Immature natural killer cell (primary cell): ENCODE data around the gene G6PC3. TPM values are rescaled to one million over a fixed set of nuclear protein-coding genes. Genes with fewer than 3 reads are reported as not detected.
"Not testable (repeated sequence)": the region's sequence is repeated elsewhere in the genome, so short reads cannot be mapped to it uniquely, and the experiment has no call there.

Experiments
- DNase-seq, 3 donors: peaks; one replicate each; pipeline ENCODE4 v3.0.0; 2022; ENCODE audit warnings: mixed read lengths in 1 of 3
- H3K27ac Mint-ChIP-seq, 6 donors: one replicate each; pipeline ENCODE4 v1.8.0; 2020; ENCODE audit warnings: mixed read lengths in 6 of 6, mild to moderate bottlenecking in 5 of 6, inconsistent platforms in 4 of 6, moderate library complexity in 3 of 6
- H3K27me3 Mint-ChIP-seq, 3 donors: one replicate each; pipeline ENCODE4 v1.8.0; 2020 to 2021; ENCODE audit warnings: low read depth in 3 of 3, mild to moderate bottlenecking in 3 of 3, mixed read lengths in 3 of 3, moderate library complexity in 3 of 3, inconsistent platforms in 1 of 3
- H3K36me3 Mint-ChIP-seq, 3 donors: one replicate each; pipeline ENCODE4 v1.8.0; 2020; ENCODE audit warnings: mixed read lengths in 3 of 3, inconsistent platforms in 2 of 3, mild to moderate bottlenecking in 2 of 3
- H3K4me1 Mint-ChIP-seq, 2 donors: one replicate each; pipeline ENCODE4 v1.8.0; 2020; ENCODE audit warnings: inconsistent platforms in 2 of 2, mild to moderate bottlenecking in 2 of 2, mixed read lengths in 2 of 2, moderate library complexity in 1 of 2
- H3K4me3 Mint-ChIP-seq, 5 donors: one replicate each; pipeline ENCODE4 v1.8.0; 2020; ENCODE audit warnings: mild to moderate bottlenecking in 5 of 5, mixed read lengths in 5 of 5, inconsistent platforms in 3 of 5, moderate library complexity in 3 of 5
- H3K9me3 Mint-ChIP-seq, 6 donors: one replicate each; pipeline ENCODE4 v1.8.0; 2020; ENCODE audit warnings: mild to moderate bottlenecking in 6 of 6, mixed read lengths in 6 of 6, inconsistent platforms in 4 of 6, moderate library complexity in 3 of 6
- polyA plus RNA-seq, 3 donors: library from polyadenylated mRNA; unstranded; fragments of 300-500 nt; fragmentation: Illumina TruSeq; gene quantifications; one replicate each; pipeline ENCODE4 v1.2.3, GENCODE V29; 2021

The G6PC3 gene
- polyA plus RNA-seq, 3 donors from 2014 or later, result 30.9 to 41.6 (median 31.5) TPM

DNA sequence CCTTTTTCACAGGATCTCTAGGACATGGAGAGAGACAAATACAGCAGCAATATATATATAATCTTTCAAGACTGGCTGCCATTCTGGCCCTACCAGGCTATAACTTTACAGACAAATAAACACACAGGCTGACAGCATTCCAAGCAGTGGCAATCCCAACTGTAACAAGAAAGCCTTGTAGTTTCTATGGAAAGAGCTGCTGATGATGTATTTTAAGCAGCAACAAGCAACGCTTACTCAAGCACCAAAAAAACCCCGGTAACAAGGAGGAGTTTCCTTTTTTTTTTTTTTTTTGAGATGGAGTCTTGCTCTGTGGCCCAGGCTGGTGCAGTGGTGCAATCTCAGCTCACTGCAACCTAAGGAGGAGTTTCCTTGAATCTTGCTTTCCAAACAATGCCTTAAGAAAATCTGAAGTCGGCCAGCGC lies 27.3 kb upstream of the G6PC3 start:
- H3K4me1 Mint-ChIP-seq, result peaks cover 19 to 43% of the 10 kb centered on the region in 2 donors
- H3K27ac Mint-ChIP-seq, result no peak overlapping the region
- peaks cover 0 to 3% (median 2%) of the 10 kb centered on the region in 3 donors for H3K27me3 Mint-ChIP-seq
- peaks cover 5 to 7% (median 5%) of the 10 kb centered on the region in 3 donors for H3K36me3 Mint-ChIP-seq
- no peaks in the 10 kb centered on the region for H3K9me3 Mint-ChIP-seq
- no peak overlapping the region for H3K4me3 Mint-ChIP-seq
- no peak for DNase-seq

DNA sequence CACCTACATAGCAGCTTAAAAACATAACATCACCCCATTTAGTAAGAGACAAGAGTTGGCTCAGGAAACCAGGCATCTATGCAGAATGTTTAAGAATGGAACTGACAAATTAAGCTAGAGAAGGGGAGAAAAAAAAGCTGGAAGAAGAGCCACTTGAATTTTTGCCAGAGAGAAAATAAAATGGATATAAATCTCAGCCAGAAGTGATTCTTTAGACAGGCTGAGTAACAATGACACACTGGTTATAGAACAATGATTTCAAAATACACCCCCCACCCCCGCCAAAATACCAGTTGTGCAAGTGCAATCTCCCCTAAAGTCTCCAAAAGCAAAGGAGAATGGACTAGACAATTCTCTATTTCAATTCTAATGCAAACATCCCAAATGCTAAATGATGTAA lies 26.5 kb upstream of the G6PC3 start:
- H3K4me1 Mint-ChIP-seq, result peaks cover 20 to 47% of the 10 kb centered on the region in 2 donors
- peaks cover 0 to 3% (median 2%) of the 10 kb centered on the region in 3 donors for H3K27me3 Mint-ChIP-seq
- no peak for DNase-seq
- H3K27ac Mint-ChIP-seq, result peak overlapping the region in 1 of 6 donors; percentile 22
- peaks cover 7 to 8% (median 8%) of the 10 kb centered on the region in 3 donors for H3K36me3 Mint-ChIP-seq
- no peaks in the 10 kb centered on the region for H3K9me3 Mint-ChIP-seq
- H3K4me3 Mint-ChIP-seq, result no peak overlapping the region

DNA sequence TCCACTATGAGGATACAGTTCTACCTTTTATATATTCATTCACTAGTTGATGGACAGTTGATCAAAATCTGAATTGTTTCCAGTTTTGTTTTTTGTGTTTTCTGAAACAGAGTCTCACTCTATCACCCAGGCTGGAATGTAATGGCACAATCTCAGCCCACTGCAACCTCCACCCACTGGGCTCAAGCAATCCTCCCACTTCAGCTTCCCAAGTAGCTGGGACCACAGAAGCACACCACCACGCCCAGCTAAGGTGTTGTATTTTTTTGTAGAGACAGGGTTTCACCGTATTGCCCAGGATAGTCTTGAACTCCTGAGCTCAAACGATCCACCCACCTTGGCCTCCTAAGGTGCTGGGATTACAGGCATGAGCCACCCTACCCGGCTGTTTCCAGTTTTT lies 25.0 kb upstream of the G6PC3 start:
- Mint-ChIP-seq H3K27ac (peak overlapping the region in 1 of 6 donors; percentile 23), H3K36me3 (peaks cover 4 to 8% (median 8%) of the 10 kb centered on the region in 3 donors), H3K4me1 (peaks cover 18 to 38% of the 10 kb centered on the region in 2 donors), H3K9me3 (no peaks in the 10 kb centered on the region), H3K4me3 (no peak overlapping the region), H3K27me3 (peaks cover 0 to 3% (median 2%) of the 10 kb centered on the region in 3 donors)
- no peak for DNase-seq

DNA sequence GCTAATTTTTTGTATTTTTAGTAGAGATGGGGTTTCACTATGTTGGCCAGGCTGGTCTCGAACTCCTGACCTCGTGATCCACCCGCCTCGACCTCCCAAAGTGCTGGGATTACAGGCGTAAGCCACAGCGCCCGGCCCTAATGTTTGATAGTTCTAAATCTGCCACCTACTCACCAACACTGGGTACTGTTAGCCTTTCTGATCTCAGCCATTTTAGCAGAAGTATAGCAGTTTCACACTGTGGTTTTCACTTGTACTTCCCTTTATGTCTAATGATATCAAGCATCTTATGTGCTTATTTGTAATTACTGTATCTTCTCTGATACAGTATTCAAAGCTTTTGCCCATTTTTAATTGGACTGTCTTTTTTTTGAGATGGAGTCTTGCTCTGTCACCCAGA lies 23.6 kb upstream of the G6PC3 start:
- H3K4me1 Mint-ChIP-seq, result peaks cover 9 to 26% of the 10 kb centered on the region in 2 donors
- H3K27me3 Mint-ChIP-seq, DNase-seq, H3K36me3 Mint-ChIP-seq, H3K4me3 Mint-ChIP-seq, H3K9me3 Mint-ChIP-seq: not testable (repeated sequence)
- H3K27ac Mint-ChIP-seq, result peak overlapping the region in 1 of 6 donors; percentile 42

DNA sequence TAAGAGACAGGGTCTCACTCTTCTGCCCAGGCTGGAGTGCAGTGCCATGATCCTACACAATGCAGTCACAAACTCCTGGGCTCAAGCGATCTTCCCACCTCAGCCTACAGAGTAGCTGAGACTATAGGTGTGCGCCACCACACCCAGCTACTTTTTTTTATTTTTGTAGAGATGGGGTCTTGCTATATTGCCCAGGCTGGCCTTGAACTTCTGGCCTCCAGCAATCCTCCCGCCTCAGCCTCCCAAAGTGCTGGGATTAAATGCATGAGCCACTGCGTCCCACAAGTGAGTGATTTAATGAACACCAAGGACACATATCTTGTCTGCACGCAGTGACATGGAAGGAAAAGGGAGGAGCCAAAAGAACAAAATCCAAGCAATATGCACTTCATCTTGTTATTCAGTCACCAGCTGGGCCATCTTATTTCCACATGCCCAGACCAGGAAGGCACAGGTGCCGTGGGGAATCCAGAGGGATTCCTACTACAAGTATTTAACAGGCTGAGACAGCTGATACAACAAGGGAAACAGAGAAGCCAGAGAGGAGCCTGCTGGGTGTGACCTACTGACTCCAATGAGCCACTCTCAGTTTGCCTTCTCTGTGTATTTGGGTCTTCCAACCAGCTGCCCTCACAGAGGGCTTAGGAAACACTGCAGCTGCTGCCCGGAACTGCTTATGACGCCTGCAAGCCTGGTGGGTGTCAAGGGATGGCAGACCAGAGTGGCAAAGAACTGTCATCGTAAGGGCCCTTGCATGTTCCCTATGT lies 21.1 kb upstream of the G6PC3 start:
- Mint-ChIP-seq H3K27me3 (no peaks in the 10 kb centered on the region), H3K9me3 (no peaks in the 10 kb centered on the region), H3K4me1 (peaks cover 10 to 36% of the 10 kb centered on the region in 2 donors), H3K36me3 (peaks cover 12 to 19% (median 18%) of the 10 kb centered on the region in 3 donors), H3K4me3 (no peak overlapping the region), H3K27ac (no peak overlapping the region)
- DNase-seq, result no peak

DNA sequence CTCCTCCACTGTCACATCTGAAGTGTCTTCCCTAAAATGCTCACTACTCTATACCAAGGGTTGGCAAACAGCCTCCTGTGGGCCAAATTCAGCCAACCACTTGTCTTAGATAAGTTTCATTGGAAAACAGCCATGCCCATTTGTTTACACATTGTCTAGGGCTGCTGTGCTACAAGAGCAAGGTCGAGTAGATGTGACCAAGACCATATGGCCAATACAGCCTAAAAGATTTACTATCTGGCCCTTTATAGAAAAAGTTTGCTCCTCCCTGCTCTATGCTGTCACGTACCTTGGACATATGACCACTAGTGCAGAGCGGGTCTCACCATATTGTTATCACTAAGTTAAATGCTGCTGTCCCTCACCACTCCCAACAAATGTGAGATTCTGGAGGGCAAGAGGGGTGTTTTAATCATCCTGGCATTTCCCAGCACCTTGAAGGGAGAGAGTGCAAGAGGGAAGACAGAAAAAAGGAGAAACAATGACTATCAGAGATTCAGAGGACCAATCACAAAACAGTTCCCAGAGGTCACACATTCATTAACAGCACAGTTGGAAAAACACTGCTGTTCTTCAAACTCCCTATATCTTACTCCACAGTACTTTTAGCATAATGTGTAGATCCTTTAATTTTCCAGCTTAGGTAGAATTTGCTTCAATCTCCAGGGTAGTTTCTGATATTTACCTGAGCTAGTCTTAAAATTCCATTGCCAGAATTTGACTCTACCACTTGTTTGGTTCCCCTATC lies 17.2 kb upstream of the G6PC3 start:
- Mint-ChIP-seq H3K4me3 (no peak overlapping the region), H3K36me3 (peaks cover 7 to 15% (median 14%) of the 10 kb centered on the region in 3 donors), H3K4me1 (peaks cover 6 to 23% of the 10 kb centered on the region in 2 donors), H3K27me3 (peaks cover 0 to 2% (median 0%) of the 10 kb centered on the region in 3 donors), H3K27ac (peak overlapping the region in 4 of 6 donors; percentile 6 to 34 (median 9)), H3K9me3 (no peaks in the 10 kb centered on the region)
- no peak for DNase-seq

DNA sequence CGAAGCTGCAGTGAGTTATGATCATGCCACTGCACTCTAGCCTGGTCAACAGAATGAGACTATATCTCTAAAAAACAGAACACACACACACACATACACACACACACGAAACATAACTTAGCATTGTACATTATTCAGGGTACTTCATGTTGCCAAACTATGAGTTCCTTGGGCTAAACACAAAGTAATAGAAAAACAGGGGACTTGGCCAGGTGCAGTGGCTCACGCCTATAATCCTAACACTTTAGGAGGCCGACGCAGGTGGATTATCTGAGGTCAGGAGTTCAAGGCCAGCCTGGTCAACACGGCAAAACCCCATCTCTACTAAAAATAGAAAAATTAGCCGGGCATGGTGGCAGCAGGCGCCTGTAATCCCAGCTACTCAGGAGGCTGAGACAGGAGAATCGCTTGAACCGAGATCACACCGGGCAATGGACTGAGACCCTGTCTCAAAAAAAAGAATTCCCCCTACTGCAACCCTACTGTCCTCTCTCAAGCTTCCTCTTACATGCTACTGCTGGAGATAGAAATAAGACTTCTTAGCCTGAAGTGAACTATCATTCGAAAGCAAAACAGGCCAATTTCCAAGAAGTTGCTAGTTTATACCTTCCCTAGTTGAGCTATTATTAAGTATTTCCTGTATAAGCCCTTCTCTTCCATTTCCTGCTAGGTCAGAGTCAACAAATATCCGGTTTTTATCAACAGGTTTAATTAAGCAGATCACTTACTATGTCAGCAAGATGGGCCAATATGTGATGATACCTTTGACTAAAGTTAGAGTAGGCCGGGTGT lies 11.2 kb upstream of the G6PC3 start:
- H3K27ac Mint-ChIP-seq, result peak overlapping the region in 1 of 6 donors; percentile 25
- H3K36me3 Mint-ChIP-seq, result peaks cover 0 to 16% (median 3%) of the 10 kb centered on the region in 3 donors
- no peaks in the 10 kb centered on the region for H3K9me3 Mint-ChIP-seq
- DNase-seq, result no peak
- no peak overlapping the region for H3K4me3 Mint-ChIP-seq
- peaks cover 0 to 2% (median 2%) of the 10 kb centered on the region in 3 donors for H3K27me3 Mint-ChIP-seq
- peaks cover 32 to 43% of the 10 kb centered on the region in 2 donors for H3K4me1 Mint-ChIP-seq

DNA sequence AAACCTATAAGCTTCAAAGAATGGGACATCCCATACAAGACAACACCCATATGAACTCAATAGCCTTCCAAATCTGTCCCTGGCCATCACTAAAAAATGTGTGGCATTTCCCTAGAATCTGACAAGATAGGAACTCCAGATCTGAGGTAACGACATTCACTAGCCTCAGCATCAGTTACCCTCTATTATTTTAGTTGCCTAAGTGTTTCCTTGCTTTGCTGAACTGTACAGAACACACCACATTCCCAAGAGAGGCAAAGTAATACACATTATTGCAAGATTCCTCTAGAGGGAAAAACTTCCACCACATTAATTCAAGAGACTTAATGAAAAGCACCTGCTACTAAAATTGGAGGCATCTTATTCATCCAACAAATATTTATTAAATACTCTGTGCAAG lies 9.1 kb upstream of the G6PC3 start:
- H3K27me3 Mint-ChIP-seq, result peaks cover 2 to 8% (median 6%) of the 10 kb centered on the region in 3 donors
- no peak overlapping the region for H3K4me3 Mint-ChIP-seq
- H3K4me1 Mint-ChIP-seq, result peaks cover 40 to 53% of the 10 kb centered on the region in 2 donors
- DNase-seq, result no peak
- no peaks in the 10 kb centered on the region for H3K9me3 Mint-ChIP-seq
- no peak overlapping the region for H3K27ac Mint-ChIP-seq
- H3K36me3 Mint-ChIP-seq, result peaks cover 0 to 16% (median 3%) of the 10 kb centered on the region in 3 donors

DNA sequence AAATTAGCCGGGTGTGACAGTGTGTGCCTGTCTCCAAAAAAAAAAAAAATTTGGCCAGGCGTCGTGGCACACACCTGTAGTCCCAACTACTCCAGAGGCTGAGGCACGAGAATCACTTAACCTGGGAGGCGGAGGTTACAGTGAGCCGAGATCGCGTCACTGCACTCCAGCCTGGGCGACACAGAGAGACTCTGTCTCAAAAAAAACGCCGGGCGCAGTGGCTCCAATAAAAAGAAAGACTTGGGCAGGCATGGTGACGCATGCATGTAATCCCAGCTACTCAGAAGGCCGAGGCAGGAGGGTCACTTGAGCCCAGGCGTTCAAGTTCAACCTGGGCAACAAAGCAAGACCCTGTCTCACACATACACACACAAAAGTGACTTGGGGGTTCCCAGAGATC lies 7.7 kb upstream of the G6PC3 start:
- H3K27me3 Mint-ChIP-seq, result peaks cover 4 to 11% (median 6%) of the 10 kb centered on the region in 3 donors
- no peak overlapping the region for H3K4me3 Mint-ChIP-seq
- H3K27ac Mint-ChIP-seq, result peak overlapping the region in 1 of 6 donors; percentile 80
- peaks cover 47 to 60% of the 10 kb centered on the region in 2 donors for H3K4me1 Mint-ChIP-seq
- peaks cover 0 to 16% (median 3%) of the 10 kb centered on the region in 3 donors for H3K36me3 Mint-ChIP-seq
- no peaks in the 10 kb centered on the region for H3K9me3 Mint-ChIP-seq
- DNase-seq, result no peak

DNA sequence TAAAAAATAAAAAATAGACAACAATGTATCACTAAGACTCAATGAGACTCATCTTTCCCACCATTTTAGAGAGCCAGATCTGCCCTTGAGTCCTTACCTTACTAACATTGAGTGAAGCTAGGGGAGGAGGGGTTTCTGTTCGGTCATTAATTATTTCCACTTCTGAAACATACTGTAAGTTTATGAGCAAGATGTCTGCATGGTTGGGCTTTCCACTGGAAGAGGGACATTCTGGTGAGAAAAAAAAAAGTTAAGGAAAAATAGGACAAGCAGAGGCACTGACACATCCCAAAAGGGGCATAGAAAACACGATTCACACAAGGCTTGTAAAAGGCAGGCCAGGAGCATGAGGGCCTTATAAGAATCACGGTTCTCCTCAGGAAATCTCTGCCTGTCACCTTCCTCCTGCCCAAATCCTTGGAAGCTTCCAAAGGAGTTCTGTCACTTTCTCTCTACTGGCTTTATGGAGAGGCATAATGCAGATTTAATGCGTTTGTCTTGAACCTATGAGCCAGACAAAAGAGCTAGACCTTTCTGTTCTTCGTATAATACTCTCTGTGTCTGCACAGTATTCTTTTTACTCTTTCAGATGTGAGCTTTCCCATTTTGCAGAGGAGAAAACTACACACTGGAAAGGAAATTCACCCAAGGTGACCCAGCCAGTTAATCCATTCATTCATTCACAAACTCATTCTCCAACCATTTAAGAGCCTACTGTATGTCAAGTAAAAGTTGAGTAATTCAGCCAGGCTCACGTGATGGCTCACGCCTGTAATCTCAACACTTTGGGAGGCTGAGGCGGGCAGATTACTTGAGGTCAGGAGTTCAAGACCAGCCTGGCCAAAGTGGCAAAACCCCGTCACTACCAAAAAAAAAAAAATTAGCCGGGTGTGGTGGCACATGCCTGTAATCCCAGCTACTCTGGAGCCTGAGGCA lies 6.6 kb upstream of the G6PC3 start:
- peak overlapping the region in 4 of 6 donors; percentile 47 to 87 (median 68) for H3K27ac Mint-ChIP-seq
- peak overlapping the region in 3 of 5 donors; percentile 11 to 31 (median 14) for H3K4me3 Mint-ChIP-seq
- H3K4me1 Mint-ChIP-seq, result peaks cover 49 to 63% of the 10 kb centered on the region in 2 donors
- H3K9me3 Mint-ChIP-seq, result no peaks in the 10 kb centered on the region
- no peak for DNase-seq
- peaks cover 4 to 11% (median 5%) of the 10 kb centered on the region in 3 donors for H3K27me3 Mint-ChIP-seq
- peaks cover 0 to 14% (median 3%) of the 10 kb centered on the region in 3 donors for H3K36me3 Mint-ChIP-seq

DNA sequence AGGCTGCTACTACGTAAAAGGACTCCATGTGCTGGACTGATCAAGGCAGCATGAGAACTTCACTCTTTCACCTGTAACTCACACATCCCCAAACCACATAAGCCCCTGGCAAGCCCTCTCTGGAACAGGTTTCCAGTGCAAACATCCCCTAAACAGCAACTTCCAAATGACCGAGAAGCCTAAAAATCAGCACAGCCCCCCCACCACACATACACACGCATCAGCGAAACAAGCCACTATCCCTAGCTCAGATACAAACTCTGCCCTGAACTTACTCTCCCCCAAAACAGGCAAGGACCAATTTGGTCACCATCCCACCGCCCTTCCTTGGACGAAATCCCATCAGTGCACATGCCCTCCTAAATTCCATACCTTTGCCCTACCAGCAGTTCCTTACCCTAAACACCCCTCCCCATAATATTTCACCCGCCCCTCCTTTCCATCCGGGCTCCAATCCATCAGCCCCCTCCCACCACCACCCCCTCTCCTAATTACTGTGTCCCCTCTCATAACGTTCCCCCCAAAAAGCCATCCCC lies 4.8 kb upstream of the G6PC3 start:
- Mint-ChIP-seq H3K27me3 (peaks cover 6 to 12% (median 9%) of the 10 kb centered on the region in 3 donors), H3K4me3 (peak overlapping the region; percentile 89 to 99 (median 94)), H3K4me1 (peaks cover 45 to 57% of the 10 kb centered on the region in 2 donors), H3K36me3 (peaks cover 0 to 12% (median 3%) of the 10 kb centered on the region in 3 donors), H3K27ac (peak overlapping the region; percentile 91 to 98 (median 96)), H3K9me3 (no peaks in the 10 kb centered on the region)
- peak; percentile 9 to 10 (median 9) for DNase-seq

DNA sequence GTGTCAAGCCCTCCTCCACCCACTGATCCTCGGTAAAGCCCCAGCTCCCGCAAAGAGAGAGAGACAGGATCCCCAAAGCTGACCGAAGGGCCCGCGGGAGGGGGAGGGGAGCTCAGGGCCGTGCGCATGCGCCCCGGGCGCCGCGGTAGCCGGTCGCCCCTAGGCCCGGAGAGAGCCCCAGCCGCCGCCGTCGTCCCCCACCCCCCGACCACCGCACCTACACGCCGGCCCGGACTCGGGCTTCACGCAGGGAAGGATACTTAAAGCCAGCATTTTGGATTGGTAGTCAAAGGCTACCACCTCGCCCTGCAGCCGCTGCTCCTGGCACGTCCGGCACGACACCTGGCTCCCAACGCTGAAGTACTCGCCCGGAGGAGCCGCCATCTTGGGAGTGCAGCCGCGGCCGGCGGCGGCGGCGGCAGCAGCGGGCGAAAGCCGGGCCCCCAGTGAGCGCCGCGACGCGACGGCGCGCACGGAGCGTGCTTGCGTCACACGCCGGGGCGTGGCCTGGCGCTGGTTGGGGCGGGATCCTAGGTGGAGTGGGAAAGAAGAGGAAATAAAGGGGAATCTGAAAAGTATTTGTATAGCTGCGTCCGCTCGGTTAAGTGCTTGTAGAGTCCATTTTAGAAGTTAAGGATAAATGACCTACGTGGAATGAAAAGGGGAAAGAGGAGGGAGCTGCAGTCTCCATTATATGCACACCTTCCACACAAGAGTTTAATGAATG lies 4.2 kb upstream of the G6PC3 start, which contains the start of gene LSM12:
LSM12 (minus strand) TSS at position 468 of the 727 bp plus-strand sequence; CDS start at position 384, 84 bp downstream.
- H3K36me3 Mint-ChIP-seq, result peaks cover 0 to 12% (median 2%) of the 10 kb centered on the region in 3 donors
- no peaks in the 10 kb centered on the region for H3K9me3 Mint-ChIP-seq
- H3K27ac Mint-ChIP-seq, result peak within 1 kb of the TSS; percentile 91 to 99 (median 96)
- H3K4me3 Mint-ChIP-seq, result peak within 1 kb of the TSS; percentile 89 to 99 (median 94)
- H3K4me1 Mint-ChIP-seq, result peaks cover 51 to 59% of the 10 kb centered on the region in 2 donors
- peak; percentile 88 to 89 (median 89) for DNase-seq
- peaks cover 6 to 15% (median 13%) of the 10 kb centered on the region in 3 donors for H3K27me3 Mint-ChIP-seq
